ENCODE measurements around the gene AKT2. TPM values are rescaled to one million over a fixed set of nuclear protein-coding genes. Genes with fewer than 3 reads are reported as not detected.

AKT2 gene
- total and polyA plus RNA-seq, 10 of the 15 experiments (the other 5 are each of a cell fraction or from before 2014, with no cell fraction given): 1.0 to 185 (median 71.5) TPM

DNA sequence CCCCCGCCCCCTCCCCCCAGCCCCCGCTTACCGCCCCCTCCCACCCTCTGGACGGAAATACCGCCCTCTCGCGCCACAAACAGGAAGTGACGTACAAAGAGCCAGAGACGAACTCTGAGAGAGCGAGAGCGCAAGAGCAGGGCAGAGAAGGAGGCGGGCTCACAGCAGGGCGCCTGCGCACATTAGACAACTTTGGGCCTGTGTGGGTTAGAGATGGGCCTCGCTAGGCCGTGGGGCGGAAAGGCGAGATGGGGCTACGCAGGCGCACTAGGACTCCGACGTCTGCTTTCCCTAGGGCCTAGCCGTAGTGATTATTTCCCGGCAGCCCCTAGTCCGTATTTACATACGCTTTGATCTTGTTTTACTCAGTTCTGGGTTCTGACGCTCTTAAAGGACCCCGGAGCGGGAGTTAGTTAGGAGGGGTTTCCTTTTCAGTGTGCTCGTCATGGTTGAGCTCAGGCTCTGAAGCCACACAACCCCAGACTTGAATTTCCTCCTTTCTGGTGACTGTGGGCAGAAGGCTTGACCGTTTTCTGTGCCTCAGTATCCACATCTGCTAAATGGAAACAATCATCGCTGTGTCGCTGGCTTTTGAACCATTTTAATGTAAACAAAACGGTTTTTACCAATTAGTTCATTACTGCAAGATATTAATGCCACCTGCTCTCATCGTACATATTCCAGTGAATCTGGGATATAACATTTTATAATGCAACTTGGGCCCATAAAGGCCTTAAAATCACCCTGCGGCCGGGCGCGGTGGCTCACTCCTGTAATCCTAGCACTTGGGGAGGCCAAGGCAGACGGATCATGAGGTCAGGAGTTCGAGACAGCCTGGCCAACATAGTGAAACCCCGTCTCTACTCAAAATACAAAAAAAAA is 449 bp upstream of the AKT2 start:
- CTCF ChIA-PET: interaction anchor here (0.6 to 1.0 kb wide), 3 partner anchors 63 to 122 kb away, joined by 3 to 4 read pairs (median 3); partner anchors contain the start of genes C19orf47 and PLD3
- H3K4me3 ChIP-seq: peak overlapping the region; percentile 63
- peak overlapping the region; percentile 52 for H2AFZ ChIP-seq (ENCODE audit: control insufficient read depth, low read depth, low read length)
- H4K20me1 ChIP-seq (ENCODE audit: control insufficient read depth, insufficient read depth): peaks cover under 1% of the 10 kb centered on the region; the same call in 1 of the 2 replicates
- H3K36me3 ChIP-seq (ENCODE audit: control insufficient read depth in 2 of 2, insufficient read depth in 2 of 2, low read length in 1 of 2): peaks cover 0 to 7% of the 10 kb centered on the region in 2 experiments; a peak in 2 of 4 replicates
- WGBS (ENCODE audit: insufficient coverage, insufficient replicate concordance, low lambda C conversion rate, missing lambda C conversion rate): 5% methylated on average over 41 of the region's 42 CpGs
- BruUV-seq (replicated peaks): TSS peak; percentile 94
- H3K27me3 ChIP-seq (replicated peaks in 1 of 2; ENCODE audit: control insufficient read depth in 2 of 2, insufficient read depth in 2 of 2, low read length in 1 of 2): no peaks in the 10 kb centered on the region
- H3K27ac ChIP-seq (ENCODE audit: control insufficient read depth, insufficient read depth): peak overlapping the region; percentile 91
- intact Hi-C loops (cut with micrococcal nuclease; ENCODE audit: unreplicated experiment) (no loop called here), in situ Hi-C loops (cut with MboI) (no loop called here)
- FAIRE-seq (peak; percentile 98), ATAC-seq (peak; percentile 82), DNase-seq (ENCODE audit: low read depth, low spot score) (peak; percentile 100)
- RAD21 ChIA-PET (ENCODE audit: unreplicated experiment): interaction anchor here (1.0 to 1.6 kb wide), 4 partner anchors 20 to 157 kb away, joined by 3 to 6 read pairs (median 4); no protein-coding TSS in a partner anchor
- H3K79me2 ChIP-seq (ENCODE audit: control insufficient read depth, insufficient read depth, low read length): peaks cover 45% of the 10 kb centered on the region
- H3K9ac ChIP-seq (ENCODE audit: control insufficient read depth, insufficient read depth, low read length): peak overlapping the region; percentile 87
- POLR2A ChIA-PET: interaction anchor here (0.7 to 1.3 kb wide), 7 partner anchors 11 to 493 kb away, joined by 3 to 7 read pairs (median 3); no protein-coding TSS in a partner anchor
- SMC1A ChIA-PET (ENCODE audit: uncharacterized antibody, unreplicated experiment): interaction anchor here (0.6 to 1.4 kb wide), 4 partner anchors 9 to 130 kb away, joined by 3 read pairs; no protein-coding TSS in a partner anchor
- peaks cover 13% of the 10 kb centered on the region for H3K4me1 ChIP-seq (ENCODE audit: control insufficient read depth, insufficient read depth, low read length)
- H3K4me2 ChIP-seq (ENCODE audit: control insufficient read depth, insufficient read depth): peak overlapping the region; percentile 43
- no peaks in the 10 kb centered on the region for H3K9me3 ChIP-seq (replicated peaks; ENCODE audit: control insufficient read depth, insufficient read depth, low read length)
- TF ChIP-seq, protein P1, sequence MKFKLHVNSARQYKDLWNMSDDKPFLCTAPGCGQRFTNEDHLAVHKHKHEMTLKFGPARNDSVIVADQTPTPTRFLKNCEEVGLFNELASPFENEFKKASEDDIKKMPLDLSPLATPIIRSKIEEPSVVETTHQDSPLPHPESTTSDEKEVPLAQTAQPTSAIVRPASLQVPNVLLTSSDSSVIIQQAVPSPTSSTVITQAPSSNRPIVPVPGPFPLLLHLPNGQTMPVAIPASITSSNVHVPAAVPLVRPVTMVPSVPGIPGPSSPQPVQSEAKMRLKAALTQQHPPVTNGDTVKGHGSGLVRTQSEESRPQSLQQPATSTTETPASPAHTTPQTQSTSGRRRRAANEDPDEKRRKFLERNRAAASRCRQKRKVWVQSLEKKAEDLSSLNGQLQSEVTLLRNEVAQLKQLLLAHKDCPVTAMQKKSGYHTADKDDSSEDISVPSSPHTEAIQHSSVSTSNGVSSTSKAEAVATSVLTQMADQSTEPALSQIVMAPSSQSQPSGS (IDR thresholded peaks at IDR 0.05; ENCODE audit: low read length): no peak
- TF ChIP-seq, protein P2, sequence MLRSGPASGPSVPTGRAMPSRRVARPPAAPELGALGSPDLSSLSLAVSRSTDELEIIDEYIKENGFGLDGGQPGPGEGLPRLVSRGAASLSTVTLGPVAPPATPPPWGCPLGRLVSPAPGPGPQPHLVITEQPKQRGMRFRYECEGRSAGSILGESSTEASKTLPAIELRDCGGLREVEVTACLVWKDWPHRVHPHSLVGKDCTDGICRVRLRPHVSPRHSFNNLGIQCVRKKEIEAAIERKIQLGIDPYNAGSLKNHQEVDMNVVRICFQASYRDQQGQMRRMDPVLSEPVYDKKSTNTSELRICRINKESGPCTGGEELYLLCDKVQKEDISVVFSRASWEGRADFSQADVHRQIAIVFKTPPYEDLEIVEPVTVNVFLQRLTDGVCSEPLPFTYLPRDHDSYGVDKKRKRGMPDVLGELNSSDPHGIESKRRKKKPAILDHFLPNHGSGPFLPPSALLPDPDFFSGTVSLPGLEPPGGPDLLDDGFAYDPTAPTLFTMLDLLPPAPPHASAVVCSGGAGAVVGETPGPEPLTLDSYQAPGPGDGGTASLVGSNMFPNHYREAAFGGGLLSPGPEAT (IDR thresholded peaks at IDR 0.05; ENCODE audit: low read depth): peak; percentile 64; the same call in 1 of the 2 replicates
- TF ChIP-seq BRCA1 (IDR thresholded peaks at IDR 0.05; ENCODE audit: low read depth, low read length) (no peak), ZNF24 (IDR thresholded peaks at IDR 0.05) (no peak), IKZF1 (conservative IDR thresholded peaks at IDR 0.05) (peak; percentile 76), KAT2A (conservative IDR thresholded peaks at IDR 0.05; ENCODE audit: control insufficient read depth, low read depth, low read length) (no peak), SMAD1 (IDR thresholded peaks at IDR 0.05; ENCODE audit: low read depth, partially characterized antibody) (peak; percentile 55), KLF5 (IDR thresholded peaks at IDR 0.05; ENCODE audit: partially characterized antibody) (no peak), RBBP5 (conservative IDR thresholded peaks at IDR 0.05) (no peak), BMI1 (IDR thresholded peaks at IDR 0.05; ENCODE audit: borderline replicate concordance) (no peak), TCF12 (IDR thresholded peaks at IDR 0.05; ENCODE audit: low read depth, low read length) (no peak), JUND (IDR thresholded peaks at IDR 0.05; ENCODE audit: low read depth, low read length) (no peak), HDGF (IDR thresholded peaks at IDR 0.05) (peak; percentile 80; the same call in 1 of the 2 replicates), NFYB (IDR thresholded peaks at IDR 0.05; ENCODE audit: insufficient read depth, low read depth, low read length) (peak; percentile 34; the same call in 1 of the 2 replicates), ZNF622 (IDR thresholded peaks at IDR 0.05) (no peak), TCF7 (IDR thresholded peaks at IDR 0.05; ENCODE audit: borderline replicate concordance) (peak; percentile 96), MYB (IDR thresholded peaks at IDR 0.05; ENCODE audit: borderline replicate concordance, low read depth, low read length) (no peak), HDAC2 (IDR thresholded peaks at IDR 0.05) (no peak)
- TF ChIP-seq, protein P3, sequence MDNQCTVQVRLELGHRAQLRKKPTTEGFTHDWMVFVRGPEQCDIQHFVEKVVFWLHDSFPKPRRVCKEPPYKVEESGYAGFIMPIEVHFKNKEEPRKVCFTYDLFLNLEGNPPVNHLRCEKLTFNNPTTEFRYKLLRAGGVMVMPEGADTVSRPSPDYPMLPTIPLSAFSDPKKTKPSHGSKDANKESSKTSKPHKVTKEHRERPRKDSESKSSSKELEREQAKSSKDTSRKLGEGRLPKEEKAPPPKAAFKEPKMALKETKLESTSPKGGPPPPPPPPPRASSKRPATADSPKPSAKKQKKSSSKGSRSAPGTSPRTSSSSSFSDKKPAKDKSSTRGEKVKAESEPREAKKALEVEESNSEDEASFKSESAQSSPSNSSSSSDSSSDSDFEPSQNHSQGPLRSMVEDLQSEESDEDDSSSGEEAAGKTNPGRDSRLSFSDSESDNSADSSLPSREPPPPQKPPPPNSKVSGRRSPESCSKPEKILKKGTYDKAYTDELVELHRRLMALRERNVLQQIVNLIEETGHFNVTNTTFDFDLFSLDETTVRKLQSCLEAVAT (IDR thresholded peaks at IDR 0.05): peak; percentile 97

All from GM12878 (cell line).